ENCODE results near the gene TMEM123. TPM values are rescaled to one million over a fixed set of nuclear protein-coding genes. Genes with fewer than 3 reads are reported as not detected.

TMEM123 gene
- total and polyA plus RNA-seq, 2 of the 13 experiments (the other 11 are each of a cell fraction or from before 2014, with no cell fraction given): 365 to 2,761 TPM

- TF ChIP-seq SRY (CRISPR knock-in tag; IDR thresholded peaks at IDR 0.05) (peak; percentile 43; the same call in 1 of the 2 replicates), KLF15 (CRISPR knock-in tag; IDR thresholded peaks at IDR 0.05; ENCODE audit: borderline replicate concordance) (no peak; the same call in 1 of the 2 replicates), NCOR1 (IDR thresholded peaks at IDR 0.05; ENCODE audit: borderline replicate concordance, low read length) (peak; percentile 45; the same call in 1 of the 2 replicates), TFDP1 (CRISPR knock-in tag; IDR thresholded peaks at IDR 0.05; ENCODE audit: borderline replicate concordance) (no peak), ELF3 (CRISPR knock-in tag; IDR thresholded peaks at IDR 0.05) (peak; percentile 31; the same call in 1 of the 2 replicates), SMYD3 (CRISPR knock-in tag; IDR thresholded peaks at IDR 0.05) (0 out of 2 replicates have a peak, but pooled peaks have one; percentile 74), GPN1 (CRISPR knock-in tag; IDR thresholded peaks at IDR 0.05; ENCODE audit: borderline replicate concordance) (no peak), GRHL1 (CRISPR knock-in tag; conservative IDR thresholded peaks at IDR 0.05) (no peak), MZF1 (CRISPR knock-in tag; IDR thresholded peaks at IDR 0.05; ENCODE audit: borderline replicate concordance) (no peak), ZNF790 (CRISPR knock-in tag; IDR thresholded peaks at IDR 0.05; ENCODE audit: borderline replicate concordance) (no peak), HNRNPLL (IDR thresholded peaks at IDR 0.05; ENCODE audit: low read depth, low read length, poor library complexity, severe bottlenecking) (no peak), YEATS4 (CRISPR knock-in tag; IDR thresholded peaks at IDR 0.05; ENCODE audit: borderline replicate concordance) (no peak), ZNF282 (IDR thresholded peaks at IDR 0.05; ENCODE audit: partially characterized antibody) (no peak), NAIF1 (CRISPR knock-in tag; IDR thresholded peaks at IDR 0.05; ENCODE audit: borderline replicate concordance) (no peak), HOXA5 (CRISPR knock-in tag; IDR thresholded peaks at IDR 0.05) (no peak), TP53 (CRISPR knock-in tag; conservative IDR thresholded peaks at IDR 0.05) (0 out of 2 replicates have a peak, but pooled peaks have one; percentile 16), KDM2A (CRISPR knock-in tag; IDR thresholded peaks at IDR 0.05; ENCODE audit: borderline replicate concordance, low read depth) (no peak), HIC2 (CRISPR knock-in tag; IDR thresholded peaks at IDR 0.05; ENCODE audit: low read depth) (no peak), MEIS2 (CRISPR knock-in tag; IDR thresholded peaks at IDR 0.05) (peak; percentile 11; the same call in 1 of the 2 replicates)
- TF ChIP-seq, protein P1, sequence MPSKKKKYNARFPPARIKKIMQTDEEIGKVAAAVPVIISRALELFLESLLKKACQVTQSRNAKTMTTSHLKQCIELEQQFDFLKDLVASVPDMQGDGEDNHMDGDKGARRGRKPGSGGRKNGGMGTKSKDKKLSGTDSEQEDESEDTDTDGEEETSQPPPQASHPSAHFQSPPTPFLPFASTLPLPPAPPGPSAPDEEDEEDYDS (CRISPR knock-in tag; IDR thresholded peaks at IDR 0.05): no peak
- TF ChIP-seq, protein P2, sequence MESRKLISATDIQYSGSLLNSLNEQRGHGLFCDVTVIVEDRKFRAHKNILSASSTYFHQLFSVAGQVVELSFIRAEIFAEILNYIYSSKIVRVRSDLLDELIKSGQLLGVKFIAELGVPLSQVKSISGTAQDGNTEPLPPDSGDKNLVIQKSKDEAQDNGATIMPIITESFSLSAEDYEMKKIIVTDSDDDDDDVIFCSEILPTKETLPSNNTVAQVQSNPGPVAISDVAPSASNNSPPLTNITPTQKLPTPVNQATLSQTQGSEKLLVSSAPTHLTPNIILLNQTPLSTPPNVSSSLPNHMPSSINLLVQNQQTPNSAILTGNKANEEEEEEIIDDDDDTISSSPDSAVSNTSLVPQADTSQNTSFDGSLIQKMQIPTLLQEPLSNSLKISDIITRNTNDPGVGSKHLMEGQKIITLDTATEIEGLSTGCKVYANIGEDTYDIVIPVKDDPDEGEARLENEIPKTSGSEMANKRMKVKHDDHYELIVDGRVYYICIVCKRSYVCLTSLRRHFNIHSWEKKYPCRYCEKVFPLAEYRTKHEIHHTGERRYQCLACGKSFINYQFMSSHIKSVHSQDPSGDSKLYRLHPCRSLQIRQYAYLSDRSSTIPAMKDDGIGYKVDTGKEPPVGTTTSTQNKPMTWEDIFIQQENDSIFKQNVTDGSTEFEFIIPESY (CRISPR knock-in tag; IDR thresholded peaks at IDR 0.05): no peak
These were observed 104.8 kb downstream of the TMEM123 start (continued) for GRCh38 chr11:102347462-102348370.

Measured in HepG2 (cell line).